Measurements from ENCODE around the gene SLC11A1.

DNA sequence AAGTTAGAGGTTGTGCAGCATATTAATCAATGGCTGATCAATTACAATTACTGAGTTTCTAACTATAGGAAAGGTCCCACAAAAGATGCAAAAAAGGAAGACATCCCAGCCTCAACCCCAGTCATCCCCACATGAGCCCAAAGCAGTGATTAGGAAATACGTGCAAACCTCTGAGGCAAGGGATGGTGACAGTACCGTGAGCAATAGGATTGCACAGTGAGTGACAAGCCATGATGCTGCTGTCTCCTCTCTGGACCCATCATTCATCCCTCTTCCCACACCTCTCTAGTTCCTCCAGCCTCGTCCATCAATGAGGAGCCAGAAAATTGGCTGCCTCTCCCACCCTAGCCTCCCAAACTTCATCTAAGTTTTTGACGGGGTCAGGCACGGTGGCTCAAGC is 4.0 kb upstream of the SLC11A1 start:
- TF ChIP-seq, protein P1, sequence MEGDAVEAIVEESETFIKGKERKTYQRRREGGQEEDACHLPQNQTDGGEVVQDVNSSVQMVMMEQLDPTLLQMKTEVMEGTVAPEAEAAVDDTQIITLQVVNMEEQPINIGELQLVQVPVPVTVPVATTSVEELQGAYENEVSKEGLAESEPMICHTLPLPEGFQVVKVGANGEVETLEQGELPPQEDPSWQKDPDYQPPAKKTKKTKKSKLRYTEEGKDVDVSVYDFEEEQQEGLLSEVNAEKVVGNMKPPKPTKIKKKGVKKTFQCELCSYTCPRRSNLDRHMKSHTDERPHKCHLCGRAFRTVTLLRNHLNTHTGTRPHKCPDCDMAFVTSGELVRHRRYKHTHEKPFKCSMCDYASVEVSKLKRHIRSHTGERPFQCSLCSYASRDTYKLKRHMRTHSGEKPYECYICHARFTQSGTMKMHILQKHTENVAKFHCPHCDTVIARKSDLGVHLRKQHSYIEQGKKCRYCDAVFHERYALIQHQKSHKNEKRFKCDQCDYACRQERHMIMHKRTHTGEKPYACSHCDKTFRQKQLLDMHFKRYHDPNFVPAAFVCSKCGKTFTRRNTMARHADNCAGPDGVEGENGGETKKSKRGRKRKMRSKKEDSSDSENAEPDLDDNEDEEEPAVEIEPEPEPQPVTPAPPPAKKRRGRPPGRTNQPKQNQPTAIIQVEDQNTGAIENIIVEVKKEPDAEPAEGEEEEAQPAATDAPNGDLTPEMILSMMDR (IDR thresholded peaks at IDR 0.05; ENCODE audit: insufficient read depth, low read depth, low read length), result no peak
- no peak for TF ChIP-seq EZH2 (IDR thresholded peaks at IDR 0.05; ENCODE audit: insufficient read depth, low read length)

Data from astrocyte (in vitro differentiated cells and primary cell).